Spleen (tissue), 11 donors: ENCODE results near the gene KASH5. TPM values are rescaled to one million over a fixed set of nuclear protein-coding genes. Genes with fewer than 3 reads are reported as not detected.

Experiments used
- DNase-seq: peaks from one replicate; pipeline ENCODE4 v3.0.0-alpha.2; 2020
- H3K27ac ChIP-seq, 8 donors: fragments of 200-600 bp; sonication (generic) in 7 of 8; 1 replicate in 4 of 8; 2 replicates in 4 of 8; pipeline versions ENCODE4 v1.5.0 to v1.8.0; 2016 to 2021; ENCODE audit warnings: inconsistent platforms in 4 of 8, mild to moderate bottlenecking in 4 of 8, moderate library complexity in 1 of 8
- H3K27me3 ChIP-seq, 7 donors: fragments of 200-600 bp; sonication (generic) in 6 of 7; replicated peaks in 1 of 7; 1 replicate in 4 of 7; 2 replicates in 3 of 7; pipeline versions ENCODE4 v1.5.0 to v1.8.0; 2016 to 2021; ENCODE audit warnings: inconsistent platforms in 3 of 7, mild to moderate bottlenecking in 1 of 7
- H3K36me3 ChIP-seq, 6 donors: fragments of 200-600 bp; sonication (generic) in 5 of 6; 1 replicate in 4 of 6; 2 replicates in 2 of 6; pipeline versions ENCODE4 v1.5.0 to v1.8.0; 2016 to 2021; ENCODE audit warnings: inconsistent platforms in 2 of 6
- H3K4me1 ChIP-seq, 6 donors: fragments of 200-600 bp; sonication (generic) in 5 of 6; 1 replicate in 3 of 6; 2 replicates in 3 of 6; pipeline versions ENCODE4 v1.5.0 to v1.8.0; 2016 to 2021; ENCODE audit warnings: inconsistent platforms in 3 of 6
- H3K4me3 ChIP-seq, 8 donors: fragments of 200-600 bp; sonication (generic) in 7 of 8; 1 replicate in 4 of 8; 2 replicates in 4 of 8; pipeline versions ENCODE4 v1.5.0 to v1.8.0; 2016 to 2021; ENCODE audit warnings: inconsistent platforms in 4 of 8, mild to moderate bottlenecking in 4 of 8, moderate library complexity in 2 of 8
- H3K9me3 ChIP-seq, 8 donors: fragments of 200-600 bp; sonication (generic) in 7 of 8; 1 replicate in 4 of 8; 2 replicates in 4 of 8; pipeline versions ENCODE4 v1.5.0 to v1.8.0; 2016 to 2021; ENCODE audit warnings: inconsistent platforms in 4 of 8
- POLR2A ChIP-seq, 3 donors: fragments of 450-650 bp; IDR thresholded peaks; one replicate each; pipeline ENCODE4 v1.5.1; 2017; ENCODE audit warnings: antibody characterized with exemption in 3 of 3, mild to moderate bottlenecking in 1 of 3
- POLR2AphosphoS5 ChIP-seq, 3 donors: sonication (generic); formaldehyde crosslinking; IDR thresholded peaks; one replicate each; pipeline ENCODE4 v1.5.1; 2017; ENCODE audit warnings: antibody characterized with exemption in 3 of 3
- WGBS, 5 donors: extraction: QIAGEN DNeasy Blood & Tissue Kit in 3 of 5; methylation state at CpG; one replicate each; pipeline versions ENCODE4 v1.1.5 to v1.1.7; 2013 to 2018; 5-methylcytosine and 5-hydroxymethylcytosine counted together
- intact Hi-C: fragments of 100-400 bp; cut with DNase I; formaldehyde crosslinking; loops from one replicate; pipeline ENCODE4 v1.15.0; 2023; ENCODE audit warnings: low total_unique reads
- polyA plus RNA-seq, 3 donors: library from polyadenylated mRNA; stranded (reverse); fragments of 200-250 nt; gene quantifications; one replicate each; pipeline ENCODE4 v1.2.1, GENCODE V29; 2013
- total RNA-seq, 7 donors: library from RNA; depleted of rRNA in 3 of 7; stranded (reverse); fragments of >200 nt in 3 of 7; fragmentation: NEBNext Ultra II Directional in 4 of 7; extraction: Animal tissue kit (Norgen Biotek cat#: 25700) in 4 of 7; gene quantifications; one replicate each; pipeline versions ENCODE4 v1.1.0 to v1.2.1, GENCODE V29; 2016 to 2021
- TF ChIP-seq, protein P1 (sequence below), 11 experiments: fragments of 200-600 bp in 7 of 11; fragments of 450-650 bp in 4 of 11; sonication (generic) in 4 of 11; IDR thresholded peaks in 8 of 11; conservative IDR thresholded peaks in 3 of 11; 1 replicate in 7 of 11; 2 replicates in 4 of 11; pipeline versions ENCODE4 v1.4.0 to v1.8.0; 2016 to 2021; ENCODE audit warnings: antibody characterized with exemption in 11 of 11, inconsistent platforms in 4 of 11, mild to moderate bottlenecking in 1 of 11
- donor health status: healthy with polysubstance abuse.
- donor health status: DM: no; HTN: no; CAD: no; lungs with moderate emphysema.
- donor health status: DM: no; HTN: no; CAD: no.
- donor health status: Bipolar disorder and iron deficiency.
- donor health status: healthy.
- donor health status: DM: no; HTN: no; CAD: no.
- donor health status: DM: yes; HTN: yes; CAD: no.

Gene KASH5
- total and polyA plus RNA-seq, 10 donors: 0.11 to 0.41 (median 0.26) TPM; not detected in 6

- Histone ChIP-seq H3K9me3 (no peaks in the 10 kb centered on the region), H3K27ac (peak overlapping the region in 4 of 8 donors; percentile 35 to 65 (median 45)), H3K27me3 (no peaks in the 10 kb centered on the region), H3K36me3 (no peaks in the 10 kb centered on the region), H3K4me1 (peaks cover 5 to 31% (median 24%) of the 10 kb centered on the region in 6 donors), H3K4me3 (peak overlapping the region in 1 of 8 donors; percentile 1)
- intact Hi-C loops: no loop called here
- WGBS, 5 donors: 41 to 50% (median 48%) methylated on average over 5 of the region's 5 CpGs
- DNase-seq: no peak
- TF ChIP-seq POLR2A (IDR thresholded peaks at IDR 0.05): no peak
- peak in 1 of 3 donors; percentile 40 for TF ChIP-seq POLR2AphosphoS5 (IDR thresholded peaks at IDR 0.05)
Observed at GRCh38 chr19:49409441-49410029, 21.5 kb downstream of the KASH5 start.

- Histone ChIP-seq H3K27ac (no peak overlapping the region), H3K9me3 (no peaks in the 10 kb centered on the region), H3K36me3 (no peaks in the 10 kb centered on the region), H3K4me1 (peaks cover 5 to 31% (median 24%) of the 10 kb centered on the region in 6 donors), H3K4me3 (no peak overlapping the region), H3K27me3 (peaks cover 0 to 8% (median 0%) of the 10 kb centered on the region in 7 donors)
- TF ChIP-seq POLR2A (IDR thresholded peaks at IDR 0.05) (no peak), POLR2AphosphoS5 (IDR thresholded peaks at IDR 0.05) (no peak)
- TF ChIP-seq, protein P1, sequence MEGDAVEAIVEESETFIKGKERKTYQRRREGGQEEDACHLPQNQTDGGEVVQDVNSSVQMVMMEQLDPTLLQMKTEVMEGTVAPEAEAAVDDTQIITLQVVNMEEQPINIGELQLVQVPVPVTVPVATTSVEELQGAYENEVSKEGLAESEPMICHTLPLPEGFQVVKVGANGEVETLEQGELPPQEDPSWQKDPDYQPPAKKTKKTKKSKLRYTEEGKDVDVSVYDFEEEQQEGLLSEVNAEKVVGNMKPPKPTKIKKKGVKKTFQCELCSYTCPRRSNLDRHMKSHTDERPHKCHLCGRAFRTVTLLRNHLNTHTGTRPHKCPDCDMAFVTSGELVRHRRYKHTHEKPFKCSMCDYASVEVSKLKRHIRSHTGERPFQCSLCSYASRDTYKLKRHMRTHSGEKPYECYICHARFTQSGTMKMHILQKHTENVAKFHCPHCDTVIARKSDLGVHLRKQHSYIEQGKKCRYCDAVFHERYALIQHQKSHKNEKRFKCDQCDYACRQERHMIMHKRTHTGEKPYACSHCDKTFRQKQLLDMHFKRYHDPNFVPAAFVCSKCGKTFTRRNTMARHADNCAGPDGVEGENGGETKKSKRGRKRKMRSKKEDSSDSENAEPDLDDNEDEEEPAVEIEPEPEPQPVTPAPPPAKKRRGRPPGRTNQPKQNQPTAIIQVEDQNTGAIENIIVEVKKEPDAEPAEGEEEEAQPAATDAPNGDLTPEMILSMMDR (IDR thresholded peaks at IDR 0.05 in 8 of 11, conservative IDR thresholded peaks at IDR 0.05 in 3 of 11): no peak
- intact Hi-C loops: no loop called here
- 57 to 79% (median 73%) methylated on average over 3 of the region's 3 CpGs for WGBS, 5 donors
- peak; percentile 41 for DNase-seq
Observed at GRCh38 chr19:49411681-49412326, 23.8 kb downstream of the KASH5 start.

DNA sequence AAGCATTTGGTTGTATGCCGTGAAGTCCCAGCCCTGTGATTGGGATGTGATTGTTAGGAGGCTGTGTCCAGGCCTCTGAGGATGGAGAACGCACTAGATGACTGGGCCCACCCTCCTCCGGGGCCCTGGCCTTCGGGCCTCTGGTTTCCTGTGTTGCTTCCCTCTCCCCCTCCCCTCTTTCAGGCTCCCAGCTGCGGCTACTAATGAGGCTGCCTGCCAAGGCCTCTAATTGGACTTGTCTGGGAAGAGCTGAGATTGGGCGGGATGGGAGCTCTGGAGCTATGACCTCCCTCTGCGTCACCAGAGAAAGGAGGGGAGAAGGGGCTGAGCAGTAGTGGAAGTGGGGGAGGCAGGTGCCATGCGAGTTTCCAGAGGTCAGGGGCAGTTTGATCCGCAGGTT is 25.3 kb downstream of the KASH5 start:
- Histone ChIP-seq H3K9me3 (no peaks in the 10 kb centered on the region), H3K4me1 (peaks cover 5 to 38% (median 24%) of the 10 kb centered on the region in 6 donors), H3K27ac (no peak overlapping the region), H3K27me3 (peaks cover 0 to 21% (median 0%) of the 10 kb centered on the region in 7 donors), H3K4me3 (no peak overlapping the region), H3K36me3 (no peaks in the 10 kb centered on the region)
- no peak for DNase-seq
- intact Hi-C loops: no loop called here
- TF ChIP-seq POLR2A (IDR thresholded peaks at IDR 0.05) (no peak), POLR2AphosphoS5 (IDR thresholded peaks at IDR 0.05) (no peak)
- TF ChIP-seq, protein P1 (IDR thresholded peaks at IDR 0.05 in 8 of 11, conservative IDR thresholded peaks at IDR 0.05 in 3 of 11): no peak
- 50 to 73% (median 59%) methylated on average over 8 to 9 of the region's 9 CpGs for WGBS, 5 donors

GRCh38 chr19:49414256-49414655 is 26.2 kb downstream of the KASH5 start:
- Histone ChIP-seq H3K27ac (no peak overlapping the region), H3K9me3 (no peaks in the 10 kb centered on the region), H3K27me3 (peaks cover 0 to 31% (median 3%) of the 10 kb centered on the region in 7 donors), H3K36me3 (no peaks in the 10 kb centered on the region), H3K4me3 (no peak overlapping the region), H3K4me1 (peaks cover 5 to 29% (median 15%) of the 10 kb centered on the region in 6 donors)
- 51 to 89% (median 73%) methylated on average over 3 of the region's 3 CpGs for WGBS, 5 donors
- TF ChIP-seq, protein P1 (IDR thresholded peaks at IDR 0.05 in 8 of 11, conservative IDR thresholded peaks at IDR 0.05 in 3 of 11): no peak
- no peak for TF ChIP-seq POLR2A (IDR thresholded peaks at IDR 0.05)
- TF ChIP-seq POLR2AphosphoS5 (IDR thresholded peaks at IDR 0.05): no peak
- no peak for DNase-seq
- intact Hi-C loops: no loop called here
